HepG2 (cell line): ENCODE measurements around the gene SUMO4. TPM values are rescaled to one million over a fixed set of nuclear protein-coding genes. Genes with fewer than 3 reads are reported as not detected.

ENCODE experiments used
- AHDC1 ChIP-seq: sonication (generic); formaldehyde crosslinking; IDR thresholded peaks from 2 replicates; pipeline ENCODE4 v1.5.1; 2020; ENCODE audit warnings: mild to moderate bottlenecking, missing genetic modification reagents, borderline replicate concordance
- FIP1L1 ChIP-seq: fragments of 200-400 bp; formaldehyde crosslinking; IDR thresholded peaks from 2 replicates; pipeline ENCODE4 v1.6.1; 2018; ENCODE audit warnings: low read depth, mild to moderate bottlenecking, low read length, moderate library complexity, borderline replicate concordance; ENCODE audit not compliant: insufficient read depth
- IKZF4 ChIP-seq: sonication (generic); formaldehyde crosslinking; IDR thresholded peaks from 2 replicates; pipeline ENCODE4 v1.5.1; 2020; ENCODE audit warnings: borderline replicate concordance, mild to moderate bottlenecking, low read depth, missing genetic modification reagents; ENCODE audit errors: not compliant biosample characterization
- MXD3 ChIP-seq: IDR thresholded peaks from 2 replicates; pipeline ENCODE4 v1.6.1; 2016; ENCODE audit warnings: mild to moderate bottlenecking, missing biosample characterization, missing genetic modification reagents
- RARG ChIP-seq: sonication (generic); formaldehyde crosslinking; IDR thresholded peaks from 2 replicates; pipeline ENCODE4 v1.4.0; 2020; ENCODE audit warnings: low read depth, mild to moderate bottlenecking, missing genetic modification reagents
- U2AF1 ChIP-seq: fragments of 200-400 bp; formaldehyde crosslinking; optimal IDR thresholded peaks from 2 replicates; pipeline ENCODE3; 2017; ENCODE audit warnings: mild to moderate bottlenecking, low read depth, low read length
- YEATS2 ChIP-seq: sonication (generic); formaldehyde crosslinking; IDR thresholded peaks from 2 replicates; pipeline ENCODE4 v1.4.0; 2020; ENCODE audit warnings: missing genetic modification reagents, borderline replicate concordance
- ZBTB44 ChIP-seq: sonication (generic); formaldehyde crosslinking; IDR thresholded peaks from 2 replicates; pipeline ENCODE4 v1.4.0; 2020; ENCODE audit warnings: missing genetic modification reagents
- ZNF205 ChIP-seq: IDR thresholded peaks from 2 replicates; pipeline ENCODE4 v1.6.1; 2018; ENCODE audit warnings: missing biosample characterization, missing genetic modification reagents
- ZNF253 ChIP-seq: sonication (generic); formaldehyde crosslinking; IDR thresholded peaks from 2 replicates; pipeline ENCODE4 v1.8.0; 2022; ENCODE audit warnings: mild to moderate bottlenecking, missing genetic modification reagents, borderline replicate concordance
- ZNF362 ChIP-seq: sonication (generic); formaldehyde crosslinking; IDR thresholded peaks from 2 replicates; pipeline ENCODE4 v1.4.0; 2020; ENCODE audit warnings: missing genetic modification reagents, mild to moderate bottlenecking, borderline replicate concordance
- ZNF446 ChIP-seq: sonication (generic); formaldehyde crosslinking; IDR thresholded peaks from 2 replicates; pipeline ENCODE4 v1.5.0; 2020; ENCODE audit warnings: mild to moderate bottlenecking, missing genetic modification reagents
- ZNF512B ChIP-seq: sonication (generic); formaldehyde crosslinking; IDR thresholded peaks from 2 replicates; pipeline ENCODE4 v1.5.1; 2020; ENCODE audit warnings: missing genetic modification reagents, mild to moderate bottlenecking, borderline replicate concordance
- ZNF766 ChIP-seq: sonication (generic); formaldehyde crosslinking; IDR thresholded peaks from 2 replicates; pipeline ENCODE4 v1.5.0; 2020; ENCODE audit warnings: missing genetic modification reagents, borderline replicate concordance
- ZNF781 ChIP-seq: sonication (generic); formaldehyde crosslinking; IDR thresholded peaks from 2 replicates; pipeline ENCODE4 v1.5.1; 2020; ENCODE audit warnings: borderline replicate concordance, mild to moderate bottlenecking, missing genetic modification reagents; ENCODE audit errors: not compliant biosample characterization
- polyA plus RNA-seq, 8 experiments: library from polyadenylated mRNA; depleted of rRNA in 3 of 8; stranded (reverse) in 7 of 8; unstranded in 1 of 8; fragments of >200 nt; fragmentation: Illumina TruSeq in 4 of 8; extraction: Trizol in 4 of 8; gene quantifications; 2 replicates each; pipeline versions ENCODE4 v1.2.1 to v1.2.3, GENCODE V29; 2011 to 2016; ENCODE audit warnings: low read depth in 4 of 8, missing spikeins in 1 of 8, mixed read lengths in 1 of 8; ENCODE audit not compliant: insufficient read depth in 1 of 8
- total RNA-seq, 5 experiments: library from RNA; depleted of rRNA; stranded (reverse); fragments of >200 nt; fragmentation: Illumina TruSeq; extraction: Trizol; gene quantifications; 2 replicates each; pipeline ENCODE4 v1.2.3, GENCODE V29; 2016; ENCODE audit warnings: low read depth in 1 of 5

SUMO4 gene
- total and polyA plus RNA-seq, 2 of the 13 experiments (the other 11 are each of a cell fraction or from before 2014, with no cell fraction given), result 0.22 to 1.2 TPM

GRCh38 chr6:149431905-149432775, 32.1 kb downstream of the SUMO4 start (continued):
- TF ChIP-seq AHDC1 (CRISPR knock-in tag) (no peak), ZBTB44 (CRISPR knock-in tag) (no peak), ZNF446 (CRISPR knock-in tag) (no peak), IKZF4 (CRISPR knock-in tag) (no peak), FIP1L1 (no peak), YEATS2 (CRISPR knock-in tag) (no peak), ZNF512B (CRISPR knock-in tag) (peak; percentile 97; the same call in 1 of the 2 replicates), ZNF205 (CRISPR knock-in tag) (peak; percentile 60; the same call in 1 of the 2 replicates), U2AF1 (no peak), ZNF253 (CRISPR knock-in tag) (no peak), RARG (CRISPR knock-in tag) (no peak), ZNF362 (CRISPR knock-in tag) (no peak), ZNF766 (CRISPR knock-in tag) (no peak), MXD3 (CRISPR knock-in tag) (0 out of 2 replicates have a peak, but pooled peaks have one; percentile 52), ZNF781 (peak; percentile 83)
